ENCODE data around the gene SUMF2. TPM values are rescaled to one million over a fixed set of nuclear protein-coding genes. Genes with fewer than 3 reads are reported as not detected.
A peak's percentile ranks its signal among the peaks of the same experiment; 100 is the strongest.
"Not testable (repeated sequence)": the region's sequence is repeated elsewhere in the genome, so short reads cannot be mapped to it uniquely, and the experiment has no call there.

The SUMF2 gene
- total and polyA plus RNA-seq, 8 donors: 88.6 to 136 (median 101) TPM

DNA sequence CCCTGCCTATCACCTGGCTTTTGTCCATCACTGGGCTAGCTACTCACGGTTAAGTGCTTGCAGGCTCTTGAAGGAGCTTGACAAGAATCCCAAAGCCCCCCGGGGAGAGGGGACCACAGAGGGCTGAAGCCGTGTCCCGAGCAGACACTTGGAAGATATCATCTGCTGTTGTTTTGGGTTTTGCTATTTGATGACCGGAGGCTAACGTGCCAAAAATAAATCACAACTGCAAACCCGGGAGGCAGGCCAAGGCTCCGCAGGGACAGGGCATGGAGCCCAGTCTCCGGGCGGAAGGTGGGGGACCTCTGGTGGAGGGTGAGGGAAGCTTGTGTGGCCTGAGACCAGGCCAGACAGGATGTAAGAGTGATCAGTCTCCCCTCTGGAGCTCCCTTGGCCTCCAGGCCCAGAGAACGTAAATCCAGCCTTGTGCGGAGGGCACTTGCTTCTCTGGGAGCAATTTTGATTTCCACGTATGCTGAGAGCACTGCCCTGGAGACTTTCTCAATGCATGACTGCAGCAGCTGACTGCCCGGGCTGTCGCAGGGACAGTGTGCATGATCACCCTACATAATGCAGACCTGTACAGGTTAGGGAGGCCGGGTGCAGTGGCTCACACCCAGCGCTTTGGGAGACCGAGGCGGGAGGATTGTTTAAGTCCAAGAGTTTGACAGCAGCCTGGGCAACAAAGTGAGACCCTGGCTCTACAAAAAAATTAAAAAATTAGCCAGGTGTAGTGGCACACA lies 28.9 kb downstream of the SUMF2 start, which contains the start of gene PHKG1:
Gene PHKG1 (minus strand): TSS at position 164 of the 743 bp plus-strand sequence. CDS start 4,011 bp downstream, outside the sequence.
- FAIRE-seq: no peak
- WGBS, 2 donors: 21 to 22% methylated on average over 19 of the region's 19 CpGs
- Histone ChIP-seq H3K4me3 (no peak within 1 kb of the TSS), H3K27ac (peak within 1 kb of the TSS in 3 of 4 donors; percentile 9 to 30 (median 20)), H3K4me1 (peaks cover 0 to 8% (median 5%) of the 10 kb centered on the region in 3 donors), H3K9me3 (no peaks in the 10 kb centered on the region), H3K27me3 (no peaks in the 10 kb centered on the region), H3K36me3 (no peaks in the 10 kb centered on the region)
- intact Hi-C loops (cut with DNase I): no loop called here
- peak; percentile 76 to 94 (median 88) for DNase-seq
- TF ChIP-seq, protein P1, sequence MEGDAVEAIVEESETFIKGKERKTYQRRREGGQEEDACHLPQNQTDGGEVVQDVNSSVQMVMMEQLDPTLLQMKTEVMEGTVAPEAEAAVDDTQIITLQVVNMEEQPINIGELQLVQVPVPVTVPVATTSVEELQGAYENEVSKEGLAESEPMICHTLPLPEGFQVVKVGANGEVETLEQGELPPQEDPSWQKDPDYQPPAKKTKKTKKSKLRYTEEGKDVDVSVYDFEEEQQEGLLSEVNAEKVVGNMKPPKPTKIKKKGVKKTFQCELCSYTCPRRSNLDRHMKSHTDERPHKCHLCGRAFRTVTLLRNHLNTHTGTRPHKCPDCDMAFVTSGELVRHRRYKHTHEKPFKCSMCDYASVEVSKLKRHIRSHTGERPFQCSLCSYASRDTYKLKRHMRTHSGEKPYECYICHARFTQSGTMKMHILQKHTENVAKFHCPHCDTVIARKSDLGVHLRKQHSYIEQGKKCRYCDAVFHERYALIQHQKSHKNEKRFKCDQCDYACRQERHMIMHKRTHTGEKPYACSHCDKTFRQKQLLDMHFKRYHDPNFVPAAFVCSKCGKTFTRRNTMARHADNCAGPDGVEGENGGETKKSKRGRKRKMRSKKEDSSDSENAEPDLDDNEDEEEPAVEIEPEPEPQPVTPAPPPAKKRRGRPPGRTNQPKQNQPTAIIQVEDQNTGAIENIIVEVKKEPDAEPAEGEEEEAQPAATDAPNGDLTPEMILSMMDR (IDR thresholded peaks at IDR 0.05): peak; percentile 43 to 64 (median 57)
- ATAC-seq: peak; percentile 85 to 97 (median 94)

DNA sequence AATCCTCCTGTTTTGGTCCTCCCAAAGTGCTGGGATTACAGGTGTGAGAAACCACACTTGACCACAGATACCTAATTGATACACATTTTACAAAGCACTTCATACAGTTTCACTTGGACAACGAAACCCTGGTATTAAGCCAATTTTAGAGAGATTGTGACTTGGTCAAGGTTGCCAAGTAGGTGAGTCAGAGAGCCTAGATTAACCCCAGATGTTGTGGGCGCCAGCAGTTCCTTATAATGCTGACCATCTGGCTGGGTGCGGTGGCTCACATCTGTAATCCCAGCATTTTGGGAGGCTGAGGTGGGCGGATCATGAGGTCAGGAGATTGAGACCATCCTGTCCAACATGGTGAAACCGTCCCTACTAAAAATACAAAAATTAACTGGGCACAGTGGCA lies 33.6 kb downstream of the SUMF2 start:
- intact Hi-C loops (cut with DNase I): no loop called here
- no peak overlapping the region for H3K4me3 ChIP-seq
- DNase-seq (peak in 5 of 6 donors; percentile 47 to 69 (median 63)), FAIRE-seq (no peak), ATAC-seq (peak; percentile 82 to 89 (median 86))
- H3K9me3 ChIP-seq: no peaks in the 10 kb centered on the region
- TF ChIP-seq, protein P1 (IDR thresholded peaks at IDR 0.05): no peak
- 28 to 42% methylated on average over 5 of the region's 5 CpGs for WGBS, 2 donors
- peaks cover 0 to 9% (median 4%) of the 10 kb centered on the region in 3 donors for H3K4me1 ChIP-seq
- no peaks in the 10 kb centered on the region for H3K27me3 ChIP-seq
- peak overlapping the region in 2 of 4 donors; percentile 62 to 71 for H3K27ac ChIP-seq
- peaks cover 0 to 32% (median 3%) of the 10 kb centered on the region in 3 donors for H3K36me3 ChIP-seq

DNA sequence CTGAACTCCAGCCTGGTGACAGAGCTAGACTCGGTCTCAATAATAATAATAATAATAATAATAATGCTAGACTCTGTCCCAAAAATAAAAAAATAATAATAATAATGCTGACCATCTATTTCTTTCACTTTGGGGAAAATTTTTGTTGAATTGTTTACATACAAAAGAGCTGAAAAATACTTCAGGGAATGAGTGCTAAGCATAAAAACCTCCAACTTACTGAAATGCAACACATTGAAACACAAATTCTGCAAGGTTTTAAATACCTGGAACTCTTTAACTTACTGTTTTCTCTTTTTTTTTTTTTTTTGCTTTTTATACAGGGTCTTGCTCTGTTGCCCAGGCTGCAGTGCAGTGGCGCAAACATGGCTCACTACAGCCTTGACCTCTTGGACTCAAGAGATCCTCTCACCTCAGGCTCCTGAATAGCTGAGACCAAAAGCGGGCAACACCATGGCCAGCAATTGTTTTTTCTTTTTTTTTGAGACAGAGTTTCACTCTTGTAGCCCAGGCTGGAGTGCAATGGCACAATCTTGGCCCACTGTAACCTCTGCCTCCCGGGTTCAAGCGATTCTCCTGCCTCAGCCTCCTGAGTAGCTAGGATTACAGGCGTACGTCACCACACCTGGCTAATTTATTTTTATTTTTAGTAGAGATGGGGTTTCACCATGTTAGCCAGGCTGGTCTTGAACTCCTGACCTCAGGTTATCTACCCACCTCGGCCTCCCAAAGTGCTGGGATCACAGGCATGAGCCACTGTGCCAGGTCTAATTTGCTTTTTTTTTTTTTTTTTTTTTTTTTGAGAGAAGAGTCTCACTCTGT lies 34.3 kb downstream of the SUMF2 start:
- FAIRE-seq; H3K27me3 ChIP-seq; H3K4me1 ChIP-seq; intact Hi-C loops (cut with DNase I); H3K4me3 ChIP-seq; H3K9me3 ChIP-seq: not testable (repeated sequence)
- H3K36me3 ChIP-seq: peaks cover 0 to 39% (median 3%) of the 10 kb centered on the region in 3 donors
- WGBS, 2 donors: 86 to 88% methylated on average over 8 of the region's 8 CpGs
- ATAC-seq (peak in 1 of 4 donors; percentile 5), DNase-seq (peak in 2 of 6 donors; percentile 6 to 7)
- H3K27ac ChIP-seq: peak overlapping the region in 2 of 4 donors; percentile 62 to 71

DNA sequence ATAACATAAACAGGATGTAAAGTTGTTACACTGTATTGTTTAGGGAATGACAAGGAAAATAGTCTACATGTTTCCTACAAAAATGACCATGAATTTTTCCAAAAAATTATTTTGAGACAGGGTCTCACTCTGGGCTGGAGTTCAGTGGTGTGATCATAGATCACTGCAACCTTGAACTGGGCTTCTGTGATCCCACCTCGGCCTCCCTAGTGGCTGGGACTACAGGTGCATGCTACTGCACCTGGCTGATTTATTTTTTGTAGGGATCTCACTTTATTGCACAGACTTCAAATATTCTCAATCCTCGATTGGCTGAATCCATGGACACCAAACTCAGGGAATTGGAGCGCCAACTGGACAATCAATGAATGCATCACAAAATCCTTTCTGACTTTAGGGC lies 35.6 kb downstream of the SUMF2 start:
- H3K36me3 ChIP-seq: peaks cover 0 to 48% (median 8%) of the 10 kb centered on the region in 3 donors
- H3K4me3 ChIP-seq: no peak overlapping the region
- no peaks in the 10 kb centered on the region for H3K27me3 ChIP-seq
- WGBS, 2 donors: 91 to 95% methylated on average over 3 of the region's 3 CpGs
- H3K9me3 ChIP-seq: no peaks in the 10 kb centered on the region
- peaks cover 0 to 9% (median 4%) of the 10 kb centered on the region in 3 donors for H3K4me1 ChIP-seq
- no peak for ATAC-seq
- DNase-seq: peak in 1 of 6 donors; percentile 7
- TF ChIP-seq, protein P1 (IDR thresholded peaks at IDR 0.05): no peak
- intact Hi-C loops (cut with DNase I): no loop called here
- FAIRE-seq: no peak
- H3K27ac ChIP-seq: no peak overlapping the region

DNA sequence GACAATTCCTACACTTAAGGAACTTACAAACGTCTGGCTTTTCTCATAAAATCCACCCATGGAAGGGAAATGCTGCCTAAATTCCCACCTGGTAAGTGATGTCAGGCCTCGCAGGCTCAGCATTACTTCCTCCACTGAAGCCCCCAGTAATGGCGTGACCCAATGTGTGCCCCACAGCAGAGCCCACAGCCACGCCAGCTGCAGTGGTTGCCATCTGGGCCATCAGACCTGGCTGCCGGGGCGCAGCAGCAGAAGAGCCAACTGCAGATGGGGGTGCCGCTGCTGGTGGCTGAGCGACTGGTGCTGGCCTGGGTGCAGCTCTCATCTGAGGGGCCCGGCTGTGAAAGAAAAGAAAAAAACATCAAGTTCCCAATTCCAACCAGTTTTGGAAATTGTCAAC lies 40.1 kb downstream of the SUMF2 start:
- intact Hi-C loops (cut with DNase I); H3K9me3 ChIP-seq; FAIRE-seq; H3K4me3 ChIP-seq; H3K4me1 ChIP-seq; H3K27ac ChIP-seq; ATAC-seq; H3K27me3 ChIP-seq: not testable (repeated sequence)
- peaks cover 0 to 48% (median 8%) of the 10 kb centered on the region in 3 donors for H3K36me3 ChIP-seq
- 89 to 91% methylated on average over 9 of the region's 9 CpGs for WGBS, 2 donors
- DNase-seq: peak in 2 of 6 donors; percentile 12 to 30

Data from pancreas (tissue), 10 donors.